H9 (cell line): ENCODE measurements around the gene LYRM1. TPM values are rescaled to one million over a fixed set of nuclear protein-coding genes. Genes with fewer than 3 reads are reported as not detected.

Experiments
- DNase-seq: peaks from one replicate; pipeline ENCODE4 v3.0.0-alpha.2; 2017
- H2AFZ ChIP-seq: one replicate; pipeline ENCODE4 v1.6.1; 2013; ENCODE audit warnings: mild to moderate bottlenecking, low read length, control low read depth, moderate library complexity
- H2AK5ac ChIP-seq: 2 replicates; pipeline ENCODE4 v1.6.1; 2013; ENCODE audit warnings: low read length, control low read depth, mixed read lengths; ENCODE audit not compliant: insufficient read length
- H2BK120ac ChIP-seq: one replicate; pipeline ENCODE4 v1.6.1; 2013; ENCODE audit warnings: low read depth, mild to moderate bottlenecking, low read length, control low read depth, inconsistent platforms; ENCODE audit not compliant: poor library complexity, severe bottlenecking
- H2BK12ac ChIP-seq: 2 replicates; pipeline ENCODE4 v1.6.1; 2013; ENCODE audit warnings: low read length, control low read depth, mixed read lengths, low read depth; ENCODE audit not compliant: insufficient read length
- H2BK15ac ChIP-seq: 2 replicates; pipeline ENCODE4 v1.6.1; 2013; ENCODE audit warnings: low read depth, low read length, control low read depth
- H2BK20ac ChIP-seq: one replicate; pipeline ENCODE4 v1.6.1; 2013; ENCODE audit warnings: low read depth, mild to moderate bottlenecking, low read length, control low read depth, inconsistent platforms; ENCODE audit not compliant: poor library complexity, severe bottlenecking
- H2BK5ac ChIP-seq: 2 replicates; pipeline ENCODE4 v1.6.1; 2013; ENCODE audit warnings: low read length, control low read depth, mixed read lengths; ENCODE audit not compliant: insufficient read length
- H3K14ac ChIP-seq: 2 replicates; pipeline ENCODE4 v1.6.1; 2013; ENCODE audit warnings: low read length, control low read depth; ENCODE audit not compliant: insufficient read depth
- H3K18ac ChIP-seq: 2 replicates; pipeline ENCODE4 v1.6.1; 2013; ENCODE audit warnings: low read depth, mild to moderate bottlenecking, mixed read lengths, low read length, control low read depth; ENCODE audit not compliant: insufficient read length
- H3K23ac ChIP-seq: 2 replicates; pipeline ENCODE4 v1.6.1; 2013; ENCODE audit warnings: low read length, control low read depth, mixed read lengths, low read depth; ENCODE audit not compliant: insufficient read length
- H3K23me2 ChIP-seq: 2 replicates; pipeline ENCODE4 v1.6.1; 2013; ENCODE audit warnings: low read depth, mild to moderate bottlenecking, mixed read lengths, low read length, control low read depth; ENCODE audit not compliant: insufficient read length, poor library complexity, severe bottlenecking
- H3K27ac ChIP-seq: 2 replicates; pipeline ENCODE4 v1.5.1; 2013; ENCODE audit warnings: low read length, control low read depth, mixed read lengths, low read depth; ENCODE audit not compliant: insufficient read length
- H3K27me3 ChIP-seq: 2 replicates; pipeline ENCODE4 v1.6.1; 2013; ENCODE audit warnings: low read length, control low read depth, inconsistent platforms; ENCODE audit not compliant: insufficient read depth
- H3K4ac ChIP-seq: 2 replicates; pipeline ENCODE4 v1.6.1; 2013; ENCODE audit warnings: low read depth, mild to moderate bottlenecking, control low read depth, inconsistent platforms, low read length, moderate library complexity
- H3K4me1 ChIP-seq: 2 replicates; pipeline ENCODE4 v1.6.1; 2013; ENCODE audit warnings: low read length, control low read depth, inconsistent platforms; ENCODE audit not compliant: insufficient read depth
- H3K4me2 ChIP-seq: 2 replicates; pipeline ENCODE4 v1.6.1; 2013; ENCODE audit warnings: low read length, control low read depth, mixed read lengths; ENCODE audit not compliant: insufficient read length, insufficient read depth
- H3K56ac ChIP-seq: 2 replicates; pipeline ENCODE4 v1.6.1; 2013; ENCODE audit warnings: low read depth, mild to moderate bottlenecking, mixed read lengths, low read length, control low read depth; ENCODE audit not compliant: insufficient read length
- H3K79me1 ChIP-seq: 2 replicates; pipeline ENCODE4 v1.6.1; 2013; ENCODE audit warnings: low read depth, mild to moderate bottlenecking, moderate library complexity, low read length, control low read depth, inconsistent platforms; ENCODE audit not compliant: insufficient read depth, poor library complexity, severe bottlenecking
- H3K79me2 ChIP-seq: 2 replicates; pipeline ENCODE4 v1.6.1; 2013; ENCODE audit warnings: low read length, control low read depth, inconsistent platforms; ENCODE audit not compliant: insufficient read depth
- H3K9ac ChIP-seq: 2 replicates; pipeline ENCODE4 v1.6.1; 2013; ENCODE audit warnings: low read length, control low read depth, mixed read lengths; ENCODE audit not compliant: insufficient read length; ENCODE audit errors: extremely low read depth
- H3K9me3 ChIP-seq: one replicate; pipeline ENCODE4 v1.6.1; 2013; ENCODE audit warnings: low read depth, low read length, inconsistent platforms; ENCODE audit not compliant: control insufficient read depth
- H3T11ph ChIP-seq: one replicate; pipeline ENCODE4 v1.6.1; 2013; ENCODE audit warnings: mild to moderate bottlenecking, low read length, control low read depth, inconsistent platforms
- H4K20me1 ChIP-seq: one replicate; pipeline ENCODE4 v1.6.1; 2013; ENCODE audit not compliant: control insufficient read depth, insufficient read length, insufficient read depth
- H4K5ac ChIP-seq: 2 replicates; pipeline ENCODE4 v1.6.1; 2013; ENCODE audit warnings: low read depth, mild to moderate bottlenecking, mixed read lengths, low read length, control low read depth; ENCODE audit not compliant: insufficient read length
- H4K8ac ChIP-seq: replicated peaks from 2 replicates; pipeline ENCODE4 v1.6.1; 2013; ENCODE audit warnings: low read length, control low read depth, mixed read lengths, low read depth; ENCODE audit not compliant: insufficient read length
- H4K91ac ChIP-seq: 2 replicates; pipeline ENCODE4 v1.6.1; 2013; ENCODE audit warnings: low read depth, mild to moderate bottlenecking, moderate library complexity, mixed read lengths, low read length, control low read depth; ENCODE audit not compliant: insufficient read length
- H3K27ac Mint-ChIP-seq, 3 experiments: 2 replicates in 2 of 3; 3 replicates in 1 of 3; pipeline ENCODE4 v1.8.0; 2020 to 2021; ENCODE audit warnings: mixed read lengths in 3 of 3, mild to moderate bottlenecking in 1 of 3, moderate library complexity in 1 of 3
- H3K27me3 Mint-ChIP-seq: 2 replicates; pipeline ENCODE4 v1.8.0; 2021; ENCODE audit warnings: low read depth, mild to moderate bottlenecking, moderate library complexity, mixed read lengths
- H3K36me3 Mint-ChIP-seq, 3 experiments: 2 replicates in 2 of 3; 3 replicates in 1 of 3; pipeline ENCODE4 v1.8.0; 2020 to 2021; ENCODE audit warnings: low read depth in 3 of 3, mixed read lengths in 3 of 3; ENCODE audit not compliant: insufficient read depth in 1 of 3
- H3K4me1 Mint-ChIP-seq, 2 experiments: 2 replicates each; pipeline ENCODE4 v1.8.0; 2020; ENCODE audit warnings: mixed read lengths in 2 of 2
- H3K4me3 Mint-ChIP-seq, 2 experiments: 2 replicates in 1 of 2; 3 replicates in 1 of 2; pipeline ENCODE4 v1.8.0; 2020 to 2021; ENCODE audit warnings: mild to moderate bottlenecking in 2 of 2, mixed read lengths in 2 of 2, moderate library complexity in 1 of 2
- H3K9me3 Mint-ChIP-seq, 2 experiments: 2 replicates in 1 of 2; 3 replicates in 1 of 2; pipeline ENCODE4 v1.8.0; 2020; ENCODE audit warnings: mild to moderate bottlenecking in 2 of 2, mixed read lengths in 2 of 2, moderate library complexity in 1 of 2
- CTCF ChIP-seq: fragments of 200-600 bp; sonication (generic); conservative IDR thresholded peaks from 3 replicates; pipeline ENCODE4 v1.8.0; 2021; ENCODE audit warnings: antibody characterized with exemption, mild to moderate bottlenecking
- WGBS: extraction: QIAGEN DNeasy Blood & Tissue Kit; methylation state at CpG from one replicate; pipeline ENCODE4 v1.1.7; 2013; ENCODE audit warnings: missing lambda C conversion rate, low lambda C conversion rate, mixed read lengths; ENCODE audit not compliant: insufficient read length; ENCODE audit errors: extremely low coverage; 5-methylcytosine and 5-hydroxymethylcytosine counted together
- total RNA-seq: library from RNA; stranded (reverse); gene quantifications from 2 replicates; pipeline ENCODE4 v1.2.1, GENCODE V29; 2021

Gene LYRM1
- total RNA-seq, 1 experiment from 2014 or later = 9.6 TPM

GRCh38 chr16:20938426-20938825, 37.9 kb downstream of the LYRM1 start:
- no peaks in the 10 kb centered on the region for H3K36me3 Mint-ChIP-seq
- H2BK12ac ChIP-seq = no peak overlapping the region
- no peaks in the 10 kb centered on the region for H3K79me1 ChIP-seq
- H3K18ac ChIP-seq = no peak overlapping the region
- no peaks in the 10 kb centered on the region for H3K9me3 ChIP-seq
- H3K79me2 ChIP-seq = no peaks in the 10 kb centered on the region
- H3K4me3 Mint-ChIP-seq = no peak overlapping the region
- no peak overlapping the region for H2BK120ac ChIP-seq
- H3K23ac ChIP-seq = no peak overlapping the region
- H3K27ac ChIP-seq = no peak overlapping the region
- H3K9ac ChIP-seq = no peak overlapping the region
- no peak overlapping the region for H4K8ac ChIP-seq
- H3K4me1 Mint-ChIP-seq = peaks cover 0 to 6% of the 10 kb centered on the region in 2 experiments; a peak in 1 of 4 replicates
- no peaks in the 10 kb centered on the region for H3K23me2 ChIP-seq
- no peaks in the 10 kb centered on the region for H3K4me1 ChIP-seq
- no peaks in the 10 kb centered on the region for H3K9me3 Mint-ChIP-seq
- no peak overlapping the region for H2BK5ac ChIP-seq
- no peak for TF ChIP-seq CTCF
- H2BK15ac ChIP-seq = no peak overlapping the region
- H2AK5ac ChIP-seq = no peak overlapping the region
- no peak overlapping the region for H3K27ac Mint-ChIP-seq
- no peak overlapping the region for H3K4me2 ChIP-seq
- 0 out of 2 replicates have a peak, but pooled peaks cover under 1% of the 10 kb centered on the region for H3K27me3 Mint-ChIP-seq
- no peak overlapping the region for H3K4ac ChIP-seq
- H2AFZ ChIP-seq = no peak overlapping the region
- H3T11ph ChIP-seq = no peak overlapping the region
- no peak overlapping the region for H3K56ac ChIP-seq
- H4K5ac ChIP-seq = no peak overlapping the region
- no peak overlapping the region for H3K14ac ChIP-seq
- DNase-seq = no peak
- WGBS = no CpG with 5 or more reads among the region's 2 CpGs
- no peaks in the 10 kb centered on the region for H4K20me1 ChIP-seq
- no peak overlapping the region for H2BK20ac ChIP-seq
- no peaks in the 10 kb centered on the region for H3K27me3 ChIP-seq
- no peak overlapping the region for H4K91ac ChIP-seq
